Activated naive CD4-positive, alpha-beta T cell treated with anti-CD3 and anti-CD28 coated beads, Interleukin-2, amount 50 U/mL, for 24 hours (primary cell): ENCODE measurements around the gene SLC6A19.

Experiments used
- H3K27ac Mint-ChIP-seq: one replicate; pipeline ENCODE4 v1.8.0; 2021; ENCODE audit warnings: mild to moderate bottlenecking, mixed read lengths
- H3K27me3 Mint-ChIP-seq: one replicate; pipeline ENCODE4 v1.8.0; 2021; ENCODE audit warnings: mixed read lengths
- H3K36me3 Mint-ChIP-seq: one replicate; pipeline ENCODE4 v1.8.0; 2021; ENCODE audit warnings: mixed read lengths
- H3K4me1 Mint-ChIP-seq: one replicate; pipeline ENCODE4 v1.8.0; 2021; ENCODE audit warnings: mixed read lengths
- H3K4me3 Mint-ChIP-seq: one replicate; pipeline ENCODE4 v1.8.0; 2021; ENCODE audit warnings: mild to moderate bottlenecking, mixed read lengths
- H3K9me3 Mint-ChIP-seq: one replicate; pipeline ENCODE4 v1.8.0; 2021; ENCODE audit warnings: mixed read lengths

SLC6A19 gene

DNA sequence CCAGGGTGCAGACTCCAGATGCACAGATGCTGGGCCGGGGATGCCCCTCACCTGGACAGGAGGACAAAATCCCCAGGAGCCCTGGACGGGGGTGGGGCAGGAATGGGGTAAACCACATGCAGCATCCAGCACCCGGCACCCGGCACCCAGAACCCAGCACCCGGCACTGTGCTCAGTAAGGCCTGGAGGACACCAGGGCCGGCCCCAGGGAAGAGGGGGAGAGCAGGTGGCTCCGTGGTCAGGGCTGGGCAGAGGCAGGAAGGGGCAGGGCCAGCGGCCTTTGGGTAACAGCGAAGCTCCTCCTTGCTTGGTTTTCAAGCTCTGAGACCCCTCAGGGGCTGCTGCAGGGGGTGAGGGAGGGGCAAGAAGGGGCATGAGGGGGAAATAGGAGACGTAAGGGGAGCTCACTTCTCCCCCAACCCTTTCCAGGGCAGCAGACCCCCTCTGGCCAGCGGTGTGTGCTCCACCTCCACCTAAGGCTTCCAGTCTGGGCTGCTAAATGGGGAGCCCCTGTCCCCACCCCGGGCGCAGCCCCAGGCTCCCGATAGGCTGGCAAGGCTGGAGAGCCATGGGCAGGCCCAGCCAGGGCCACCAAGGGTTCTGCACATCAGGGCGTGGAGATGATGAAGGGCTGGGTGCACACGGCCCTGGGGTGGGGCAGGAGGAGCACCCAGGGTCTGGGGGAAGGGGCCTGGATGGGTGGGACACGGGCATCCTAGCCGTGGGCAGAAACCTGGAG, 17.8 kb upstream of the SLC6A19 start:
- H3K4me3 Mint-ChIP-seq: no peak overlapping the region
- no peaks in the 10 kb centered on the region for H3K4me1 Mint-ChIP-seq
- no peaks in the 10 kb centered on the region for H3K36me3 Mint-ChIP-seq
- no peak overlapping the region for H3K27ac Mint-ChIP-seq
- no peaks in the 10 kb centered on the region for H3K9me3 Mint-ChIP-seq
- H3K27me3 Mint-ChIP-seq: peaks cover 2% of the 10 kb centered on the region

DNA sequence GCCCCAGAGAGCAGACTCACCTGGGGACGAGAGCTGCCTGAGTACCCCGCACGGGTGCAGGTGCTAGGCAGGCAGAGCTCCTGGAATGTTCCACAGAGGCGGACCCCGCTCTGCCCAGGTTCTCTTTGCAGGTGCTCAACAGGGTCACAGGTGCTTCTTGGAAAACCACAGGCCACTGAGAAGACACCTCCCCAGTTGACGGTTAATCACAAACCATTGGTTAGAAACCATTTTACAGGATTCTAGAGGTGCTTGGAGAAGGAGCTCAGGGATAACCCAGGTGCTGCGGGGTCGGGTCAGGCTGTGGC, 17.3 kb upstream of the SLC6A19 start:
- no peaks in the 10 kb centered on the region for H3K9me3 Mint-ChIP-seq

DNA sequence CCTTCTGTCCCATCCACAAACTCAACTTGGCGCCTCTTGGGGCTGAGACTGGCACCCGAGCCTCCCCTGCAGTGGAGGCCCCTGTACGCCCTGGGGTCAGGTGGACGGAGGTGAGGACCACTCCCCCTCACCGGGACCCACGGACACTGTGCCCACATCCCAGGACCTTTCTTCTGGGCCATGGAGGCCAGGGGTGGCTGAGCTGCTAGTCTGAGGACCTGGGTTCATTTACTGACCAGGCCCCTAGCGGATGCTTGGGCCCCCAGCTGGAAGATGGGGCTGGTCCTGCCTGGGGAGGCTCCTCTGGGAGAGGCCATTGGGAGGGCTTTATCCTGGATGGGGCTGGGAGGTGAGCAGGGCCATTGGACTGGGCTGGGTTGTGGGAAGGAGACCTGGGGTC, 16.9 kb upstream of the SLC6A19 start:
- Mint-ChIP-seq H3K4me1 (no peaks in the 10 kb centered on the region), H3K27ac (no peak overlapping the region), H3K36me3 (no peaks in the 10 kb centered on the region), H3K4me3 (no peak overlapping the region), H3K9me3 (no peaks in the 10 kb centered on the region), H3K27me3 (peaks cover 5% of the 10 kb centered on the region)

More for the DNA sequence above, 17.3 kb upstream of the SLC6A19 start:
- Mint-ChIP-seq H3K27me3 (peaks cover 3% of the 10 kb centered on the region), H3K4me3 (no peak overlapping the region), H3K4me1 (no peaks in the 10 kb centered on the region), H3K27ac (no peak overlapping the region), H3K36me3 (no peaks in the 10 kb centered on the region)

DNA sequence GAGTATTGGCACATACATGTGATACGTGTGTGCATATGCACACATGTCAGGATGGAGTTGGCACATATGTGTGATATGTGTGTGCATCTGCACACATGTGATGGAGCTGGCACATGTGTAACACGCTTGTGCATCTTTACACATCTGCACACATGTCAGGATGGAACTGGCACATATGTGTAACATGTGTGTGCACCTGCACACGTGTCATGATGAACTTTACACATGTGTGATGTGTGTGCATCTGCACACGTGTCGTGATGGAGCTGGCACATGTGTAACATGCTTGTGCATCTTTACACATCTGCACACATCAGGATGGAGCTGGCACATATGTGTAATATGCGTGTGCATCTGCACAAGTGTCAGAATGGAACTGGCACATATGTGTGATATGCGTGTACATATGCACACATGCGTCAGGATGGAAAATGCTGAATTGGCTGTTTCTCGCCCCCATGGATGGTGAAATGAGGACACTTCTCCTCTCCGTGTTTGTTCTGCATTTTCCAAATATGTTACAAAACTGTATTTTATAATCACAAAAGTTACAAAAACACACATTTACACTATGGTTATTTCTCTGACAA, 16.3 kb upstream of the SLC6A19 start:
- Mint-ChIP-seq H3K27me3 (peaks cover 7% of the 10 kb centered on the region), H3K27ac (no peak overlapping the region), H3K36me3 (no peaks in the 10 kb centered on the region), H3K4me1 (no peaks in the 10 kb centered on the region), H3K4me3 (no peak overlapping the region), H3K9me3 (no peaks in the 10 kb centered on the region)

GRCh38 chr5:1185629-1186350, 15.6 kb upstream of the SLC6A19 start:
- no peaks in the 10 kb centered on the region for H3K36me3 Mint-ChIP-seq
- H3K4me3 Mint-ChIP-seq: no peak overlapping the region
- no peaks in the 10 kb centered on the region for H3K9me3 Mint-ChIP-seq
- H3K27me3 Mint-ChIP-seq: peaks cover 13% of the 10 kb centered on the region
- H3K4me1 Mint-ChIP-seq: no peaks in the 10 kb centered on the region
- no peak overlapping the region for H3K27ac Mint-ChIP-seq

GRCh38 chr5:1186351-1187233, 14.8 kb upstream of the SLC6A19 start:
- no peaks in the 10 kb centered on the region for H3K4me1 Mint-ChIP-seq
- peaks cover 14% of the 10 kb centered on the region for H3K27me3 Mint-ChIP-seq
- no peak overlapping the region for H3K4me3 Mint-ChIP-seq
- H3K36me3 Mint-ChIP-seq: no peaks in the 10 kb centered on the region
- no peak overlapping the region for H3K27ac Mint-ChIP-seq
- no peaks in the 10 kb centered on the region for H3K9me3 Mint-ChIP-seq

DNA sequence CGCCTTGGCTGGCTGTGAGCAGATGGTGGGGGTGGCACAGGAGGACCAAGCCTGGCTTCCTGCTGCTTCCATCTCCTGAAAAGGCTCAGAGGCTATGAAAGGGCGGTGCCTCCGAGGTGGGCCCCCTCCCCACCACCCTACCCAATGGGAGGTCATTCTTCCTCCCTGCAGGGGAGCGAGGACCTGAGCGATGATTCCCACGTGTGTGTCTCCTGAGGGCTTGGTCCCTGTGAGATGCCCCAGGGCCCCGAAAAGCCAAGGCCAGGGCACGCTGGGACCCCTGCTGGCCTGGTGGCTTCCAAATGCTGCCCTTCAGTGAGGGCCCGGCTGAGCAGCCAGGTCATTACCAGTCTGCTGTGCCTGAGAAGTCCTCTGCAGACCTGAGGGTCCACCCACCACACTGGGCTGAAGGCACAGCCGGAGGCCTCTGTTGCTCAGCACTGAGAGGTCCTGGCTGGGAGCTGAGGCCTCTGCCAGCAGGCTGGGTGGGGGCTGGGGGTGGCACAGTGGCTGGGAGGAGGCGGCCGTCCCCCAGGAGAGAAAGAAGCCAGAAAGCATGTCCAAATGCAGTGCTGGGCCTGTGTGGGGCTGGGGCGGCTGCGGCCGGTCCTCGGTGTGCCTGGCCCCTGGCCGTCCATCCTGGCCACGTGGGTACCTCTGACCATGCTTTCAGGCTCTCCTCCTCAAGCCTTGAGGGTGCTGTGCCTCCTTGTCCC, 14.0 kb upstream of the SLC6A19 start:
- Mint-ChIP-seq H3K36me3 (no peaks in the 10 kb centered on the region), H3K27ac (no peak overlapping the region), H3K4me1 (no peaks in the 10 kb centered on the region), H3K4me3 (no peak overlapping the region), H3K27me3 (peaks cover 15% of the 10 kb centered on the region), H3K9me3 (no peaks in the 10 kb centered on the region)

DNA sequence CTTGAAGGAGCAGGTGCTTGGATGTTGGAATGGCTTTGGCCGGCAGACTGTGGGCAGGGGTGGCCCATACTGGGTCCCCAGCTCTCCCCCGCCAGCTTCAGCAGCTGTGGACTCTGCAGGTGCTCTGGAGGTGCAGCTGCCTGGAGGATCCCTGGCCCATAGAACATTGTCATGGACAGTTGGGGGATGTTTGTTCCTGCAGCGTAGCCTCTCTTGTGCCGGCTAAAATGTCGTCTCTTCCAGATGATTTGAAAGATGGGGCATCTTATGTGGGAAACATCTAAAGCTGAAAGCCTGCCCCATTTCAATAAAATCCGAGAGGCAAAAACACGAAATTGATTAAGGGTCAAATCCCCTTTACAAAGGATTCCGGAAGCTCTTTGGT, 13.5 kb upstream of the SLC6A19 start:
- H3K4me1 Mint-ChIP-seq: no peaks in the 10 kb centered on the region
- H3K27me3 Mint-ChIP-seq: peaks cover 15% of the 10 kb centered on the region
- H3K36me3 Mint-ChIP-seq: no peaks in the 10 kb centered on the region
- no peak overlapping the region for H3K4me3 Mint-ChIP-seq
- no peaks in the 10 kb centered on the region for H3K9me3 Mint-ChIP-seq
- H3K27ac Mint-ChIP-seq: no peak overlapping the region

GRCh38 chr5:1188464-1188863, 12.9 kb upstream of the SLC6A19 start:
- Mint-ChIP-seq H3K27me3 (peaks cover 15% of the 10 kb centered on the region), H3K27ac (no peak overlapping the region), H3K4me1 (no peaks in the 10 kb centered on the region), H3K9me3 (no peaks in the 10 kb centered on the region), H3K4me3 (no peak overlapping the region), H3K36me3 (no peaks in the 10 kb centered on the region)

DNA sequence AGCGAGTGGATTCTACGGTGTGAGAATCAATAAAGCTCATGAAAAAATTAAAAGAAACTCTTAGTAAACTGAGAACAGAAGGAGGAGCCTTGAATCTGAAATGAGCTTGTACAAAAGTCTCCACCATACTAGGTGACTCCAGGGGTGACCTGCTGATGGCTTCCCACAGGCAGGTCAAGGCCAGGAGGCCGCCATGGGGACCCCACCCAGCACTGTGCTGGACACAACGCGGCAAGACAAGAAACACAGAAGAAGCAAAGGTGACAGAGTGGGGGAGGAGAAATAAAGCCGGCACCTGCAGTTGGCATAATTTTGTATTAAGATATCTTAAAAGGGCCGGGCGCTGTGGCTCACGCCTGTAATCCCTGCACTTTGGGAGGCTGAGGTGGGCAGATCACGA, 12.1 kb upstream of the SLC6A19 start:
- Mint-ChIP-seq H3K27ac (no peak overlapping the region), H3K27me3 (peaks cover 15% of the 10 kb centered on the region), H3K9me3 (no peaks in the 10 kb centered on the region), H3K4me1 (no peaks in the 10 kb centered on the region), H3K4me3 (no peak overlapping the region), H3K36me3 (no peaks in the 10 kb centered on the region)

DNA sequence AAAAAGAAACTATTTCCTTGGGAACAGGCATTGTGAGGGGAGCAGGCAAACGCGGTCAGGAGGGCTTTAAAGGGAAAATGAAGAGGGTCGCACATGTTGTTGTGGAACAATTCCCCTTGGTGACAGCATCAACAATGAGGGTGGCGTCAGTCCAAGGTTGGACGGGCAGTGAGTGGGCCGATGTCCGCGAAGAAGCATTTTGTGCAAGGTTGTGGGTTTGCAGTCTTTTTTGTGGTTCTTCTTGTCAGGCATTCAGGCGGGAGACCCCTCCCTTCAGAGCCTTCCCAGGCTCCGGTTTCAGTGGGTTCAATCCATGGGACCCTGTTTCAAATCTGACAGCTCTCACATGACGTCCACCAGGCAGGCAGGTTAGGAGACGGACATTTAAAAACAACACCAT, 11.1 kb upstream of the SLC6A19 start:
- Mint-ChIP-seq H3K9me3 (no peaks in the 10 kb centered on the region), H3K4me3 (no peak overlapping the region), H3K27me3 (peaks cover 15% of the 10 kb centered on the region), H3K4me1 (no peaks in the 10 kb centered on the region), H3K27ac (no peak overlapping the region), H3K36me3 (no peaks in the 10 kb centered on the region)

- no peaks in the 10 kb centered on the region for H3K9me3 Mint-ChIP-seq
- H3K27ac Mint-ChIP-seq: no peak overlapping the region
- no peak overlapping the region for H3K4me3 Mint-ChIP-seq
- H3K27me3 Mint-ChIP-seq: peaks cover 15% of the 10 kb centered on the region
- H3K4me1 Mint-ChIP-seq: no peaks in the 10 kb centered on the region
- no peaks in the 10 kb centered on the region for H3K36me3 Mint-ChIP-seq
Measured at GRCh38 chr5:1190837-1191239, 10.6 kb upstream of the SLC6A19 start.

GRCh38 chr5:1192971-1193590, 8.3 kb upstream of the SLC6A19 start:
- Mint-ChIP-seq H3K27ac (no peak overlapping the region), H3K36me3 (no peaks in the 10 kb centered on the region), H3K9me3 (no peaks in the 10 kb centered on the region), H3K4me1 (no peaks in the 10 kb centered on the region), H3K4me3 (no peak overlapping the region), H3K27me3 (peaks cover 15% of the 10 kb centered on the region)

DNA sequence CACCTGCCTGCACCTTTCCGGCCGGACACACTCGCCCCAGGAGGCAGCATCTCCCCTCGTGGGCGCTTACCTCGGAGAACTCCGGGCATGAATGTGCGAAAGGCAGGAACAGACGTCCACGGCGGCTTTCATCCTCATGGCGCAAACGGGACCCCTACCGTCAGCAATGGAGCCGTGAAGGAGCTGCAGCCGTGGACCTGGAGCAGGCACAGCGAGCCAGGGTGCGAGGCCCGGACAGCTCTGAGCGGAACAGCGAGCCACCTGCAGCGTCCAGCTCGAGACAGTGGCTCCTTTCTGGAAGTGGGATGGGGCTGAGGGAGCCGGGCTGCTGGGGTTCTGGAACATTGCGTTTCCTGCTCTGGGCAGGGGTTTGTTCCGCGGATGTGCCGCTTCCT, 7.8 kb upstream of the SLC6A19 start:
- Mint-ChIP-seq H3K4me1 (no peaks in the 10 kb centered on the region), H3K27me3 (peaks cover 13% of the 10 kb centered on the region), H3K36me3 (no peaks in the 10 kb centered on the region), H3K4me3 (no peak overlapping the region), H3K27ac (no peak overlapping the region), H3K9me3 (no peaks in the 10 kb centered on the region)

GRCh38 chr5:1194378-1194777, 7.0 kb upstream of the SLC6A19 start:
- Mint-ChIP-seq H3K4me1 (no peaks in the 10 kb centered on the region), H3K4me3 (no peak overlapping the region), H3K36me3 (no peaks in the 10 kb centered on the region), H3K9me3 (no peaks in the 10 kb centered on the region), H3K27ac (no peak overlapping the region), H3K27me3 (peaks cover 10% of the 10 kb centered on the region)
